GM12864 (cell line): ENCODE measurements around the gene ETS1.

Source experiments
- DNase-seq: peaks from one replicate; pipeline ENCODE4 v3.0.0-alpha.2; 2011; ENCODE audit warnings: low read depth
- H3K4me3 ChIP-seq: 2 replicates; pipeline ENCODE4 v1.5.1; 2011; ENCODE audit warnings: mild to moderate bottlenecking, low read depth, low read length, control low read depth
- CTCF ChIP-seq: IDR thresholded peaks from 2 replicates; pipeline ENCODE4 v1.5.1; 2011; ENCODE audit warnings: low read depth, mild to moderate bottlenecking, moderate library complexity, low read length, control low read depth, inconsistent platforms; ENCODE audit errors: missing control alignments

Gene ETS1

DNA sequence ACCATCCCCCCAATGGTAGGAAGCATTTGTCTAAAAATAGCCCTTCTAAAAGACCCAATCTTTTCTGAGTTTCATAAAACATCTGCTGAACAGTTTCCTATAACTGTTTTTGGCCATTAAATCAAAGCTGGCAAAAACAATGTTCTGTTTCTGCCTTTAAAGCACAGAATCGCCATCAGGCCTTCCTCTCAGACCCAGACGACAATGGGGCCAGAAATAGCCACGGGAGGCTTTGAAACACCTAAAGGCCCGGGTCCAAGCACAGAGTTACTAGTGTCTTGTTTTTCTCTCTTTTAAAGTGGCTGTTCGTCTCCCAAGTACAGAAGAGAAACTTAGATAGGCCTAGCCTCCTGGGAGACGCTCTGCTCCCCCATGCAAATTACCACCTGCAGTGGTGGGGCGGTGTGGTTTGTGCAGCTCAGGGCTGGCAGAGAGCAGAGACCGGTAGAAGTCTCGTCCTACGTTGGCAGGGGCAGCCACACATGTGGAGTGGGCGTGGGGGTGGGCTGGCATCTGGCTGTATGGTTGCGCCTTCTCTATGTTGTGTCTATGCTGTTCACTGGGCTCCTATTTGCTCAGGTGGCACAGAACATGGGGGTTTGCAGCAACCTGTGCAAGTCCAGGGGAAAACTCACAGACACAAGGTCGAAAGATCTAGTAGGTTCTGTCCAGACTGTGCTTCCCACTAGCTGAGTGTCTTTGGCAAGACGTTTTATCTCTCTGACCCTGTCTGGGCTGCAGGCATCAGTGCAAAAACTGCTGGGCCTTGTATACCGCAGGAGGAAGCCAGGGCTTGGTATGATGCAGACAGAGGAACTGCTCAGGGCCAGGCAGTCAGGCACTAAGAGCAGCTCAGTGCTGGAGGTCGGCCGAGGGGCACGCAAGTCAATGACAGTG lies 23.6 kb upstream of the ETS1 start:
- TF ChIP-seq CTCF = no peak
- no peak overlapping the region; the same call in 1 of the 2 replicates for H3K4me3 ChIP-seq
- DNase-seq = peak; percentile 91

DNA sequence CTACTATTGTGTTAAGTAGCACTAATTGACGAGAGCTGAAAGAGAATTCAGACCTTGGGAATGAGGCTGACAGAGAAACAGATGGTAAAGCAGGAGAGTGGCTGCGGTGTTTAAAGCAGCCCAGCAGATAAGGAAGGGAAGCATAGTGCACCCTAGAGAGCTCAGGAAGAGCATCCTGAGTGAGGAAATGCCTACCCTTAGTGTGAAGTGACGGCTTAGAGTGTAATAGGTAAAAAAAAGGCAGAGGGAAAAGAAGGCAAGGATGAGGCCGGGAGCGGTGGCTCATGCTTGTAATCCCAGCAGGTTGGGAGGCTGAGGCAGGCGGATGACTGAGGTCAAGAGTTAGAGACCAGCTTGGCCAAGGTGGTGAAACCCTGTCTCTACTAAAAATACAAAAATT lies 22.4 kb upstream of the ETS1 start:
- TF ChIP-seq CTCF = no peak
- no peak overlapping the region for H3K4me3 ChIP-seq

DNA sequence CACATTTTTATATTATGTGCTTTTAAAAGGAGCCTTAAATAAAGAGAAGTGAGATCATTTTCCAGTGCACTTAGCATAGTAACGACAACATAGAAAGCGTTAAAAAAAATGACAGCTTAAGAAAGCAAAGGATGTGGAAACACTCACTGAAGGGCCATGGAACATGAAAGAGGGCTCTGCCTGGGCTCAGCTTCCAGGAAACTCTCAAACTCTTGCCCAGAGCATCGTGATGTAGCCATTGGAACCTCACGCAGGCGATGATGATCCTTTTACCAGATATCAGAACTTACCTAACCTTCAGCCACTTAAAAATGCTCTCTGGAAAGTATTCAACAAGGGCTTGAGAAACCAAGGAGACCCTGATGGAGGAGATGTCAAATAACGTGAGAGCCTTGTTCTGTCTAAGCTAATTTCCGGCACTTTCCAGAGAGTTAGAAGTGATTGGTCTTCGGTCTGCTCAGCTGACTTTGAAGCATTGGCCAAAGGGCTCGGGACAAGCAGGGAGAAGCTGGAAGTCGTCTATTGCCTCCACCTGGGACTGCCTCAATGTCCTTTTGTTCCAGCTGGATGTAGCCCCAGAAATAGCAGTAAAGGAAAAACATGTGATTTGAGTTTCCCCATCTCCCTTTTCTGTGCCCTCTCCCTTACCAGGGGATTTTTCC lies 21.5 kb upstream of the ETS1 start:
- DNase-seq = no peak
- TF ChIP-seq CTCF = no peak
- no peak overlapping the region for H3K4me3 ChIP-seq

More for the DNA sequence above, 22.4 kb upstream of the ETS1 start:
- no peak for DNase-seq

GRCh38 chr11:128607819-128608218 lies 20.5 kb upstream of the ETS1 start:
- no peak for DNase-seq
- no peak overlapping the region for H3K4me3 ChIP-seq
- no peak for TF ChIP-seq CTCF

GRCh38 chr11:128604723-128605122 lies 17.4 kb upstream of the ETS1 start:
- TF ChIP-seq CTCF = no peak
- DNase-seq = no peak
- H3K4me3 ChIP-seq = no peak overlapping the region

- no peak for DNase-seq
- TF ChIP-seq CTCF = peak; percentile 21
- H3K4me3 ChIP-seq = no peak overlapping the region
Measured at GRCh38 chr11:128603752-128604414, 16.5 kb upstream of the ETS1 start.
